Hindlimb muscle (tissue), 1 donor: ENCODE results near the gene STARD3NL. TPM values are rescaled to one million over a fixed set of nuclear protein-coding genes. Genes with fewer than 3 reads are reported as not detected.
"Not testable (repeated sequence)": the region's sequence is repeated elsewhere in the genome, so short reads cannot be mapped to it uniquely, and the experiment has no call there.

Source experiments
- DNase-seq: peaks from one replicate; pipeline ENCODE4 v3.0.0-alpha.2; 2013
- polyA plus RNA-seq: library from polyadenylated mRNA; unstranded; fragments of 120-200 nt; gene quantifications from one replicate; pipeline ENCODE4 v1.2.1, GENCODE V29; 2013; ENCODE audit not compliant: insufficient read length

Gene STARD3NL
- polyA plus RNA-seq, 1 donor, result 28.3 TPM

DNA sequence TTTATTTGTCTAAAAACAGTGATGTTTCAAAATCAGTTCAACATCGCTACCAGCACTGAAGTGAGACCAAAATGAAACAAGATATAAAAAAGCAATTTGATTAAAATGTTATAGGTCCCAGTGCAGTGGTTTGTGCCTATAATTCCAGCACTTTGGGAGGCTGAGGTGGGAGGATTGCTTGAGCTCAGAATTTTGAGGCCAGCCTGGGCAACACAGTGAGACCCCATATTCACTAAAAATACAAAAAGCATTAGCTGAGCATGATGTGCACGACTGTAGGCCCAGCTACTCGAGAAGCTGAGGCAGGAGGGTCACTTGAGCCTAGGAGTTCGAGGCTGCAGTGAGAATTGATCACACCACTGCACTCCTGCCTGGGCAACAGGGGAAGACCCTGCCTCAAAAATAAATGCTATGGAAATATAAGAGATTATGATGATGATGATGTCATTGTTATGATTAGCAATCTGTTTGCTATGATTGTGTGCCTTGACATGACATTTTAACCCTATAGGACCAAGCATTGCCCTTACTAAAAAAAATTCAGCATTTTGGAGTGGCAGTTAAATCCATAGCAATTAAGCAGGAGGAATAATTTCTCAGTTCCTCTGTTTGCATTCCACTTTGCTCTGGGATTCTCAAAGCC, 91.8 kb downstream of the STARD3NL start:
- DNase-seq, result not testable (repeated sequence)

DNA sequence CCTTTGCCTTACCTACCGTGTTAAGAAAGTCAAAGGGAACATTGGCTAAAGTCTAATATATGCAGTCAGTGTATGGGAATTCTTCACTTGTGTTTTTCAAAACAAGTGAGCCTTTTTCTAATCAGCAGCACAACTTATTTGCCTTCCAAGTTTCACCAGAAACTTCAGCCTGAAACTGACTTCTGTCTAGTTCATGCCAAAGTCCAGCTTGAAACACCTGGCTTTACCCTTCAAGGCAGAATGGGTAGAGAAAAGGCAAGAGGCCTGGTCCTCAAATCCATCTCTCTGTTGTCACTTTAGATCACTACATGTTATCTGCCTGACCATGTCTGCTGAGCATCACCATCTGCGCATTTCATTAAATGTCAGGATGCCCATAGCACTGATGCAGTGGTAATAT, 92.4 kb downstream of the STARD3NL start:
- not testable (repeated sequence) for DNase-seq

DNA sequence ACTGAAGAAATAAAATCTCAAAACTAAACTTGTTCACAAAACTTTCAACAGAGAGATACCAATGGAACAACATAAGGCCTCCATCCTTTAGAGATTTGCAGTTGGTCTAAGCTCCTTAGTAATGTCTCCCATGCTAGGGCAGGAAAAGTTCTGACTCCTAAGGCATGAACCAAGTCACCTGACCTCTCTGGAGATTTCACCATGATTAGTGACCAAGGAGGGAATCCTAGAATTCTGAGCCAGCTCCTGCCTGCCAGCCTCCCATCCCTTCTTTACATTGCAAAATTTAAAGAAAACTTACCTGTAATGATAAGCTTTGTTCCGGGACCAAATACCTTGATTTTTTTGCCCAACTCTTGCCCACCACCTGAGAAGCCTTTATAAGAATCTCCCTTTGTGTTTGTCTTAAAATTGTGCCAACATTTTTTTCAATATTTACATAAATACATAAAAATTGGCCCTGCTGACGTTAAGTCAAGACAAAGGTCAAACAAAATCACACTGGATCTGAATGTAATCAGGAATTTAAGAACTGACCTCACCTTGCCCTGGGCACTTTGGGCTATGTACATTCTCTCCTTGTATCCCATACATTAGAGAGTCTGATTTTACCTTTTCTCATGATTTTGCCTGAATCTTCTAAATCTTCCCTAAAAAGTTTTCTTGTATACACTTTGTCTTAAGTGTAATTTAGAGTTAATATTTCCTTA, 95.4 kb downstream of the STARD3NL start, which contains the start of gene TARP:
Gene TARP (minus strand): TSS at position 351 of the 710 bp plus-strand sequence.
- DNase-seq, result no peak

DNA sequence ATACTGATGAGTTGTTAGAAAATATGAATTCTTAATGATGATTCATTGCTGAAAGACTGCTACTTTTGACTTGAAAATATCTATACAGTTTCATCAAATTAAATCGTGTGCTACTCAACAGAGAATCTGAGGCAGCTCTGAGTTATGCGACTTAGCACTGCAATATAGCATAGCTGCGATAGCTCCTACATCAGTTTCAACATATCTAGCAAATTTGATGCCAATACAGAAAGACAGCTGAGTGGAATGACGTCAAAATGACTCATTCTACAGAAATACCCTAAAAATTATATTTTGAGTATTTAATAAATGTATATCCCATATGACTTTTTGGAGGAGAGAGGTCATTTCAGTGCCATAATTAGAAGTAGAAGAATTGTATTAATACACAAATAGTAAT, 96.4 kb downstream of the STARD3NL start:
- no peak for DNase-seq

DNA sequence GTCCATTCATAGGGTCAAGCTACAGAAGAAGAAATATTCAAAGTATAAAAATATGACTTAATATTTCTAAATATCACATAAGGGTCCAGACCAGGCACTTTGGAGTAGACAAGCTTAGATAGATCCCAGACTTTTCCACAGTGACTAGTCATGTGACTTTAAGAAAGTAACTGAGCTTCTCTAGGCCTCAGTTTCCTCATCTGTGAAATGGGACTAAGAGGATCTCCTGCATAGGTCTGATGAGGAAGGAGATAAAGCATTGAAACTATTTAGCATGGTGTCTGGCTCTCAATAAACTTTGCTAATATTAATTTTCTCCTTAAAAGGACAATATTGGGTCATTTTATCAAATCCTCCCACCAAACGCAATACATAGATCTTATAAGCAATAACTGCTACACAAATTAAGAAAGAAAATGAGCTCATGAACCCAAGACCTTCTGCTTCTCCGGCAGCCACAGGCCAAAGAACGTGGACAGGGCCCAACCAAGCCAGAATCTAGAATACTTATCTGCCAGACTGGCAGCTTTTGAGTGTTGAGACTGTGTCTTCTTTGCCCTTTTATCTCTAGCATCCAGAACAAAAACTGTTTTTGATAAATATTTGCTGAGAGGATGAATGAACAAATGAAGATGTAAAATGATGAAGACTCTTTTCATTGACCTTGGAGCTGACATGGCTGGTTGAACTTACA, 97.0 kb downstream of the STARD3NL start:
- DNase-seq, result no peak

- no peak for DNase-seq
Measured at GRCh38 chr7:38276096-38276877, 98.2 kb downstream of the STARD3NL start.

- no peak for DNase-seq
Measured at GRCh38 chr7:38280000-38280399, 102.0 kb downstream of the STARD3NL start.
